Endothelial cell of umbilical vein (primary cell): Measurements from ENCODE around the gene ZC2HC1B. TPM values are rescaled to one million over a fixed set of nuclear protein-coding genes. Genes with fewer than 3 reads are reported as not detected.

Experiments used
- BruUV-seq: library from RNA; stranded (reverse); fragments of 400-500 nt; replicated peaks from 2 replicates; lab custom pipeline; 2021; lab: Mats Ljungman, UMichigan
- CTCF ChIA-PET: fragments of 300-600, 350-600 bp; sonication (Branson Sonifier 250); formaldehyde crosslinking; loops from one replicate; lab custom pipeline; 2021; ENCODE audit warnings: antibody characterized with exemption, inconsistent platforms; lab: Charles Lee
- POLR2A ChIA-PET: fragments of 300-600, 350-600 bp; sonication (Branson Sonifier 250); formaldehyde crosslinking; loops from one replicate; lab custom pipeline; 2021; ENCODE audit warnings: antibody characterized with exemption, inconsistent platforms; lab: Charles Lee
- DNase-seq: peaks from one replicate; pipeline ENCODE4 v3.0.0-alpha.2; 2011; ENCODE audit warnings: low read depth, low spot score
- FAIRE-seq: peaks from 2 replicates; lab custom pipeline; 2011; peaks lifted over from hg19 to GRCh38; lab: Jason Lieb, UNC
- H2AFZ ChIP-seq: 2 replicates; pipeline ENCODE4 v1.6.0; 2012; ENCODE audit warnings: low read depth, low read length, control low read depth, inconsistent platforms
- H3K27ac ChIP-seq: 2 replicates; pipeline ENCODE4 v1.5.1; 2011; ENCODE audit warnings: low read depth, mild to moderate bottlenecking, control low read depth, low read length, moderate library complexity; ENCODE audit not compliant: insufficient read depth
- H3K27me3 ChIP-seq, 2 experiments: 2 replicates each; pipeline versions ENCODE4 v1.6.0 to v1.6.1; 2011; ENCODE audit warnings: low read length in 2 of 2, mixed read lengths in 1 of 2; ENCODE audit not compliant: control insufficient read depth in 2 of 2, insufficient read depth in 2 of 2
- H3K36me3 ChIP-seq, 2 experiments: 2 replicates in 1 of 2; 3 replicates in 1 of 2; pipeline ENCODE4 v1.5.1; 2011; ENCODE audit warnings: low read length in 2 of 2, mild to moderate bottlenecking in 1 of 2, moderate library complexity in 1 of 2; ENCODE audit not compliant: control insufficient read depth in 2 of 2, insufficient read depth in 2 of 2; ENCODE audit errors: extremely low read depth in 1 of 2
- H3K4me1 ChIP-seq: 3 replicates; pipeline ENCODE4 v1.5.1; 2011; ENCODE audit warnings: mild to moderate bottlenecking, low read length; ENCODE audit not compliant: control insufficient read depth, insufficient read depth; ENCODE audit errors: extremely low read depth
- H3K4me2 ChIP-seq: 2 replicates; pipeline ENCODE4 v1.6.1; 2011; ENCODE audit warnings: low read length, control low read depth, mixed read lengths; ENCODE audit not compliant: insufficient read depth
- H3K4me3 ChIP-seq, 3 experiments: fragments of 200-600 bp in 1 of 3; sonication (generic), shearing (Covaris generic) in 1 of 3; replicated peaks in 1 of 3; 2 replicates each; pipeline ENCODE4 v1.5.1; 2011 to 2016; ENCODE audit warnings: control low read depth in 3 of 3, low read length in 3 of 3, mild to moderate bottlenecking in 2 of 3, inconsistent platforms in 1 of 3, low read depth in 1 of 3, moderate library complexity in 1 of 3; ENCODE audit not compliant: insufficient read depth in 1 of 3
- H3K79me2 ChIP-seq: 2 replicates; pipeline ENCODE4 v1.6.0; 2012; ENCODE audit warnings: low read length, inconsistent platforms; ENCODE audit not compliant: control insufficient read depth, insufficient read depth
- H3K9ac ChIP-seq: replicated peaks from 2 replicates; pipeline ENCODE3; 2011; ENCODE audit warnings: low read length, control low read depth; ENCODE audit not compliant: insufficient read depth; ENCODE audit errors: extremely low read depth
- H3K9me1 ChIP-seq: replicated peaks from 3 replicates; pipeline ENCODE4 v1.6.0; 2011; ENCODE audit warnings: mild to moderate bottlenecking, low read length; ENCODE audit not compliant: control insufficient read depth, insufficient read depth; ENCODE audit errors: extremely low read depth
- H3K9me3 ChIP-seq: replicated peaks from 2 replicates; pipeline ENCODE4 v1.5.1; 2012; ENCODE audit warnings: low read length, inconsistent platforms; ENCODE audit not compliant: control insufficient read depth, insufficient read depth
- H4K20me1 ChIP-seq: replicated peaks from 2 replicates; pipeline ENCODE3; 2011; ENCODE audit warnings: mild to moderate bottlenecking, low read length; ENCODE audit not compliant: control insufficient read depth, insufficient read depth; ENCODE audit errors: extremely low read depth
- EZH2 ChIP-seq: IDR thresholded peaks from 2 replicates; pipeline ENCODE4 v1.6.1; 2012; ENCODE audit warnings: borderline replicate concordance, low read depth, mild to moderate bottlenecking, moderate library complexity, low read length, inconsistent platforms; ENCODE audit not compliant: severe bottlenecking
- FOS ChIP-seq: IDR thresholded peaks from 2 replicates; pipeline ENCODE4 v1.6.1; 2011; ENCODE audit warnings: mild to moderate bottlenecking, low read length, moderate library complexity, borderline replicate concordance; ENCODE audit not compliant: insufficient read depth
- GATA2 ChIP-seq: IDR thresholded peaks from 2 replicates; pipeline ENCODE4 v1.7.0; 2011; ENCODE audit warnings: low read depth, mild to moderate bottlenecking, moderate library complexity, mixed read lengths, low read length; ENCODE audit not compliant: insufficient read length, insufficient read depth
- JUN ChIP-seq: IDR thresholded peaks from 2 replicates; pipeline ENCODE4 v1.6.1; 2011; ENCODE audit warnings: borderline replicate concordance, low read depth; ENCODE audit not compliant: insufficient read length, insufficient read depth
- MYC ChIP-seq: IDR thresholded peaks from one replicate; pipeline ENCODE4 v1.6.1; 2011; ENCODE audit warnings: mild to moderate bottlenecking, low read depth, low read length
- POLR2A ChIP-seq: IDR thresholded peaks from 2 replicates; pipeline ENCODE4 v1.6.1; 2012; ENCODE audit warnings: low read depth, mild to moderate bottlenecking, control low read depth, low read length
- POLR2AphosphoS5 ChIP-seq: IDR thresholded peaks from 2 replicates; pipeline ENCODE4 v1.6.1; 2012; ENCODE audit warnings: low read depth, mild to moderate bottlenecking, control low read depth, low read length, moderate library complexity; ENCODE audit not compliant: insufficient read depth
- dilution Hi-C: fragments of 300-500 bp; cut with MboI; formaldehyde crosslinking; loops from one replicate; pipeline ENCODE4 v1.15.0; 2019; ENCODE audit warnings: low sequenced_read_pairs; ENCODE audit not compliant: extremely low pct_ligation_motif_present
- intact Hi-C: fragments of 100-400 bp; cut with micrococcal nuclease; formaldehyde crosslinking; loops from one replicate; pipeline ENCODE4 v1.10.0; 2022
- polyA plus RNA-seq, 4 experiments: library from polyadenylated mRNA; depleted of rRNA in 3 of 4; stranded (reverse) in 3 of 4; unstranded in 1 of 4; fragments of >200 nt; gene quantifications; 2 replicates each; pipeline versions ENCODE4 v1.2.1 to v1.2.3, GENCODE V29; 2011 to 2012; ENCODE audit warnings: missing spikeins in 1 of 4
- total RNA-seq: library from RNA; stranded (reverse); gene quantifications from 2 replicates; pipeline ENCODE4 v1.2.3, GENCODE V29; 2021
- TF ChIP-seq, protein P1 (sequence below): IDR thresholded peaks from 2 replicates; pipeline ENCODE4 v1.6.1; 2011; ENCODE audit not compliant: insufficient read depth, insufficient read length
- TF ChIP-seq, protein P2 (sequence below), 2 donors: IDR thresholded peaks; 1 replicate in 1 of 2; 2 replicates in 1 of 2; pipeline ENCODE4 v1.5.1; 2011; ENCODE audit warnings: low read length in 2 of 2, mild to moderate bottlenecking in 2 of 2, moderate library complexity in 2 of 2, control low read depth in 1 of 2, inconsistent platforms in 1 of 2, low read depth in 1 of 2; ENCODE audit not compliant: insufficient read depth in 1 of 2; ENCODE audit errors: extremely low read depth in 1 of 2

The ZC2HC1B gene
- total and polyA plus RNA-seq, 2 donors (not counting 3 experiments of a cell fraction or from before 2014, with no cell fraction given) = not detected

DNA sequence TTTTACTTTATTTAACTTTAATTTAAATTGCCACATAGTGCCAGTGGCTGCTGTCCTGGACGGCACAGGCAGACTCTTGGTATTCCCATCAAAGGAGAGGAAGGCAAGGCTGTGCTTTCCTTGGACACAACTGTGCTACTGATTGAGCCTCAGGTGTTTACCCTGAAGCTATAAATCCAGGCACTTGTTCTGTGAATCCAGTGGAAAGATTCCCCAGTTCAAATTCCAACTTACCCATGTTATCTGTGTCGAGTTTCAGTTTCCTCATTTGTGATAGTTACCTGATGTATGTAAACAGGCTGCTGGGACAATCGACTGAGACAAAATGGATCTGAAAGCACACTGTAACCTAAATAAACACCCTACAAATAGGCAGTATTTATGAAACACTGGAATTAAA is 86.6 kb downstream of the ZC2HC1B start:
- Histone ChIP-seq H2AFZ (no peak overlapping the region), H3K9me3 (no peaks in the 10 kb centered on the region), H3K36me3 (no peaks in the 10 kb centered on the region), H3K79me2 (no peaks in the 10 kb centered on the region), H3K9me1 (no peaks in the 10 kb centered on the region), H3K4me2 (no peak overlapping the region), H3K27ac (no peak overlapping the region), H3K4me3 (no peak overlapping the region), H4K20me1 (no peaks in the 10 kb centered on the region), H3K4me1 (no peaks in the 10 kb centered on the region), H3K9ac (no peak overlapping the region), H3K27me3 (peaks cover 0 to 5% of the 10 kb centered on the region in 2 experiments)
- DNase-seq (no peak), FAIRE-seq (no peak)
- dilution Hi-C loops = no loop called here
- CTCF ChIA-PET = interaction anchor here (2.0 to 2.1 kb wide), 2 partner anchors 12 to 375 kb away, joined by 5 to 12 read pairs; no protein-coding TSS in a partner anchor
- BruUV-seq = no TSS peak
- intact Hi-C loops = no loop called here
- POLR2A ChIA-PET = no interaction called here
- TF ChIP-seq, protein P1, sequence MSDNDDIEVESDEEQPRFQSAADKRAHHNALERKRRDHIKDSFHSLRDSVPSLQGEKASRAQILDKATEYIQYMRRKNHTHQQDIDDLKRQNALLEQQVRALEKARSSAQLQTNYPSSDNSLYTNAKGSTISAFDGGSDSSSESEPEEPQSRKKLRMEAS = no peak
- TF ChIP-seq FOS (no peak), EZH2 (no peak), POLR2A (no peak), JUN (no peak), GATA2 (no peak), MYC (no peak), POLR2AphosphoS5 (no peak)
- TF ChIP-seq, protein P2, sequence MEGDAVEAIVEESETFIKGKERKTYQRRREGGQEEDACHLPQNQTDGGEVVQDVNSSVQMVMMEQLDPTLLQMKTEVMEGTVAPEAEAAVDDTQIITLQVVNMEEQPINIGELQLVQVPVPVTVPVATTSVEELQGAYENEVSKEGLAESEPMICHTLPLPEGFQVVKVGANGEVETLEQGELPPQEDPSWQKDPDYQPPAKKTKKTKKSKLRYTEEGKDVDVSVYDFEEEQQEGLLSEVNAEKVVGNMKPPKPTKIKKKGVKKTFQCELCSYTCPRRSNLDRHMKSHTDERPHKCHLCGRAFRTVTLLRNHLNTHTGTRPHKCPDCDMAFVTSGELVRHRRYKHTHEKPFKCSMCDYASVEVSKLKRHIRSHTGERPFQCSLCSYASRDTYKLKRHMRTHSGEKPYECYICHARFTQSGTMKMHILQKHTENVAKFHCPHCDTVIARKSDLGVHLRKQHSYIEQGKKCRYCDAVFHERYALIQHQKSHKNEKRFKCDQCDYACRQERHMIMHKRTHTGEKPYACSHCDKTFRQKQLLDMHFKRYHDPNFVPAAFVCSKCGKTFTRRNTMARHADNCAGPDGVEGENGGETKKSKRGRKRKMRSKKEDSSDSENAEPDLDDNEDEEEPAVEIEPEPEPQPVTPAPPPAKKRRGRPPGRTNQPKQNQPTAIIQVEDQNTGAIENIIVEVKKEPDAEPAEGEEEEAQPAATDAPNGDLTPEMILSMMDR (IDR thresholded peaks at IDR 0.05; ENCODE audit: extremely low read depth in 1 of 2, insufficient read depth in 1 of 2, low read depth in 1 of 2, low read length in 2 of 2) = no peak
